GM12801 (cell line): ENCODE results near the gene TULP3.

Experiments used
- TF ChIP-seq, protein P1 (sequence below): IDR thresholded peaks from one replicate; pipeline ENCODE4 v1.5.1; 2011; ENCODE audit warnings: control low read depth; ENCODE audit not compliant: insufficient read length; ENCODE audit errors: extremely low read depth

Gene TULP3

DNA sequence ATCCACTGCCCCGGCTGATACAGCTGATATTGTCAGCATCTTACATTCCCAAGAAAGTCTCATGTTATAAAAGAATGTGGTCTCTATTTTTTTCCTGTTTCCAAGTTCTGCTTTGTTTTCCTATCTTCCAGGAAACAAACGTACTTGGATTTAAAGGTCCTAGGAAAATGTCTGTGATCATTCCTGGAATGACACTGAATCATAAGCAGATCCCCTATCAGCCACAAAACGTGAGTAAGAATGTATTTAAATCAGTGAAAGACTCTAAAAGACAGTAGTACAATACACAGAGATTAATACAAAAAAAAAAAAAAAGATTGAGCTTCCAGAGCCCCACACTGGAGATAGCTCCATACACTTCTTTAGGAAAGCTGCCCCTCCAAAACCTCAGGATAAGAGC lies 46.8 kb downstream of the TULP3 start:
- TF ChIP-seq, protein P1, sequence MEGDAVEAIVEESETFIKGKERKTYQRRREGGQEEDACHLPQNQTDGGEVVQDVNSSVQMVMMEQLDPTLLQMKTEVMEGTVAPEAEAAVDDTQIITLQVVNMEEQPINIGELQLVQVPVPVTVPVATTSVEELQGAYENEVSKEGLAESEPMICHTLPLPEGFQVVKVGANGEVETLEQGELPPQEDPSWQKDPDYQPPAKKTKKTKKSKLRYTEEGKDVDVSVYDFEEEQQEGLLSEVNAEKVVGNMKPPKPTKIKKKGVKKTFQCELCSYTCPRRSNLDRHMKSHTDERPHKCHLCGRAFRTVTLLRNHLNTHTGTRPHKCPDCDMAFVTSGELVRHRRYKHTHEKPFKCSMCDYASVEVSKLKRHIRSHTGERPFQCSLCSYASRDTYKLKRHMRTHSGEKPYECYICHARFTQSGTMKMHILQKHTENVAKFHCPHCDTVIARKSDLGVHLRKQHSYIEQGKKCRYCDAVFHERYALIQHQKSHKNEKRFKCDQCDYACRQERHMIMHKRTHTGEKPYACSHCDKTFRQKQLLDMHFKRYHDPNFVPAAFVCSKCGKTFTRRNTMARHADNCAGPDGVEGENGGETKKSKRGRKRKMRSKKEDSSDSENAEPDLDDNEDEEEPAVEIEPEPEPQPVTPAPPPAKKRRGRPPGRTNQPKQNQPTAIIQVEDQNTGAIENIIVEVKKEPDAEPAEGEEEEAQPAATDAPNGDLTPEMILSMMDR = no peak

DNA sequence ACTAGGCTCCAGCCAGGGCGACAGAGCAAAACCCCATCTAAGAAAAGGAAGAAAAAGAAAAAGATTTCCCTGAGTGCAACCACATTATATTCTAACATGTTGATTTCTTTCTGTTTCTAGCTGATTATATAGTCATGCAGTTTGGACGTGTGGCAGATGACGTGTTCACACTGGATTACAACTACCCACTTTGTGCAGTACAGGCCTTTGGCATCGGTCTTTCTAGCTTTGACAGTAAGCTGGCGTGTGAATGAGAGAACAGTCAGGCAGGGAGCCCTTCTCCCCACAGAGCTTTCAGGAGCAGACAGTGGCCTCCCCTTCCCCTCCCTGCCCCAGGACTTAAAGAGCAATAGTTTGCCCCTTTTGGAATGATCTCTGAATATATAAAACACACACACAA lies 48.5 kb downstream of the TULP3 start:
- TF ChIP-seq, protein P1 = no peak

GRCh38 chr12:2940564-2940963 lies 49.9 kb downstream of the TULP3 start:
- TF ChIP-seq, protein P1 = no peak

DNA sequence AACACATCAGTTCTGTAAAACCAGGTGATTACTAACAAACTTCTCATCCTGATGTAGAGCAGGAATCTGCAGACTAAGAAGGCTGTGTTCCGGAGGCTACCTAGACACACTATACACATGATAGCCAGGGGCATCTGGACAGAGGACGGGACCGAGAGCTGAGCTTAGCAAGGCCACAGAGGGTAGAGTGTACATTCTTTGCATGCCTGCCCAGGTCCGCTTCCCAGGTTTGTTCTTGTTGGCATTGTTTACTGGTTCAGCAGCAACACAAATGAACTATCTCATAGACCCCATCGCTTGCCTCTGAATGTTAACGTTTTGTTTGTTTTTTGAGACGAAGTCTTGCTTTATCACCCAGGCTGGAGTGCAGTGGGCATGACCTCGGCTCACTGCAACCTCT lies 50.8 kb downstream of the TULP3 start:
- TF ChIP-seq, protein P1 = no peak

- TF ChIP-seq, protein P1 = no peak
Measured at GRCh38 chr12:2944401-2945047, 53.8 kb downstream of the TULP3 start.

DNA sequence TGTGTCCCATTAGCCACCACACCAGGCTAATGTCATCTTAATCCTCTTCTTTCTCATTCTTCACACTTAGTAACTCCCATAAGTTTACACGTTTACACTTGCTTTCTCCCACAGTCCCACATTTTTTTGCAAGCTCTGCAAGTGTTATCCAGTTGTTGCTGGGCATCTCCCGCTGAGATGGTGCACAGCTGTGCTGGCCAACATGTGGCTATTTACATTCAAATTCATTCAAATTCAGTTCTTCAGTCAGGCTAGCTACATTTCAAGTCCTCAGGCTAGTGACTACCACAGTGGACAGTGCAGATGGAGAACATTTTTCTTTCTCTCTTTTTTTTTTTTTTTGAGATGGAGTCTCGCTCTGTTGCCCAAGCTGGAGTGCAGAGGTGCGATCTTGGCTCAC lies 58.7 kb downstream of the TULP3 start:
- TF ChIP-seq, protein P1 = no peak

DNA sequence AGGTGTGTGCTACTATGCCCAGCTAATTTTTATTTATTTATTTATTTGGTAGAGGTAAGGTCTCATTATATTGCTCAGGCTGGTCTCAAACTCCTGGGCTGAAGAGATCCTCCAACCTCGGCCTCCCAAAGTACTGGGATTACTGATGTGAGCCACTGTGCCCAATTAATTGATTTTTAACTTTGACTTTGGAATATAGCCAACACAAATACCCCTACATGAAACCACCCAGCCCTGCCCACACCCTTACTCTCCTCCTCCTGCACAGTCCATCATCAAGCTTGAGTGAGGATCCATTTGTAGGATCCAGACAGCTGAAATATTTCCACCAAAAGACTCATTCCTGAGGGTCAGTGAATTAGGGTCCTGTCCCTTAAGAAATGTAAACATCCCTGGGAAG lies 65.2 kb downstream of the TULP3 start:
- TF ChIP-seq, protein P1 = no peak
